Nephron progenitor cell (in vitro differentiated cells): ENCODE data around the gene RPA4.
"Not testable (repeated sequence)": the region's sequence is repeated elsewhere in the genome, so short reads cannot be mapped to it uniquely, and the experiment has no call there.

Experiments
- DNase-seq: peaks from one replicate; pipeline ENCODE4 v3.0.0; 2021
- H3K27ac Mint-ChIP-seq: 2 replicates; pipeline ENCODE4 v1.8.0; 2021; ENCODE audit warnings: mild to moderate bottlenecking, moderate library complexity, mixed read lengths
- H3K27me3 Mint-ChIP-seq: 2 replicates; pipeline ENCODE4 v1.8.0; 2021; ENCODE audit warnings: mild to moderate bottlenecking, low read depth, mixed read lengths; ENCODE audit not compliant: poor library complexity
- H3K36me3 Mint-ChIP-seq: 2 replicates; pipeline ENCODE4 v1.8.0; 2021; ENCODE audit warnings: low read depth, mixed read lengths
- H3K4me1 Mint-ChIP-seq: 2 replicates; pipeline ENCODE4 v1.8.0; 2021; ENCODE audit warnings: mixed read lengths
- H3K4me3 Mint-ChIP-seq: 2 replicates; pipeline ENCODE4 v1.8.0; 2021; ENCODE audit warnings: mild to moderate bottlenecking, moderate library complexity, mixed read lengths
- H3K9me3 Mint-ChIP-seq: 2 replicates; pipeline ENCODE4 v1.8.0; 2021; ENCODE audit warnings: mild to moderate bottlenecking, moderate library complexity, mixed read lengths
- CTCF ChIP-seq: fragments of 200-600 bp; sonication (generic); IDR thresholded peaks from 2 replicates; pipeline ENCODE4 v1.5.0; 2021; ENCODE audit warnings: antibody characterized with exemption

RPA4 gene

GRCh38 chrX:96843566-96843965 lies 40.1 kb upstream of the RPA4 start:
- Mint-ChIP-seq H3K27me3 (peaks cover 3% of the 10 kb centered on the region), H3K4me1 (peaks cover 13% of the 10 kb centered on the region), H3K4me3 (no peak overlapping the region), H3K27ac (peak overlapping the region; percentile 2), H3K36me3 (no peaks in the 10 kb centered on the region), H3K9me3 (no peaks in the 10 kb centered on the region)
- peak; percentile 26 for DNase-seq
- peak; percentile 39 for TF ChIP-seq CTCF

GRCh38 chrX:96846841-96847240 lies 36.9 kb upstream of the RPA4 start:
- no peaks in the 10 kb centered on the region for H3K36me3 Mint-ChIP-seq

GRCh38 chrX:96859422-96859821 lies 24.3 kb upstream of the RPA4 start:
- not testable (repeated sequence) for H3K4me1 Mint-ChIP-seq, H3K27me3 Mint-ChIP-seq, H3K27ac Mint-ChIP-seq, H3K36me3 Mint-ChIP-seq, H3K9me3 Mint-ChIP-seq, DNase-seq, H3K4me3 Mint-ChIP-seq

More at GRCh38 chrX:96846841-96847240, 36.9 kb upstream of the RPA4 start:
- Mint-ChIP-seq H3K27me3 (peaks cover 3% of the 10 kb centered on the region), H3K9me3 (no peaks in the 10 kb centered on the region), H3K27ac (no peak overlapping the region), H3K4me1 (peaks cover 9% of the 10 kb centered on the region), H3K4me3 (no peak overlapping the region)
- no peak for TF ChIP-seq CTCF
- DNase-seq: no peak

- no peak for TF ChIP-seq CTCF
- no peak overlapping the region for H3K4me3 Mint-ChIP-seq
- H3K4me1 Mint-ChIP-seq: no peaks in the 10 kb centered on the region
- no peaks in the 10 kb centered on the region for H3K27me3 Mint-ChIP-seq
- H3K27ac Mint-ChIP-seq: peak overlapping the region; percentile 30
- no peak for DNase-seq
- no peaks in the 10 kb centered on the region for H3K9me3 Mint-ChIP-seq
- no peaks in the 10 kb centered on the region for H3K36me3 Mint-ChIP-seq
Measured at GRCh38 chrX:96861218-96861617, 22.5 kb upstream of the RPA4 start.

- DNase-seq: no peak
- no peaks in the 10 kb centered on the region for H3K36me3 Mint-ChIP-seq
- H3K9me3 Mint-ChIP-seq: no peaks in the 10 kb centered on the region
- H3K27me3 Mint-ChIP-seq: no peaks in the 10 kb centered on the region
- H3K27ac Mint-ChIP-seq: peak overlapping the region; percentile 30
- no peaks in the 10 kb centered on the region for H3K4me1 Mint-ChIP-seq
- no peak overlapping the region for H3K4me3 Mint-ChIP-seq
- TF ChIP-seq CTCF: no peak
Measured at GRCh38 chrX:96861661-96862060, 22.0 kb upstream of the RPA4 start.

GRCh38 chrX:96884027-96884426 lies 319 bp downstream of the RPA4 start:
- TF ChIP-seq CTCF: no peak
- no peak overlapping the region for H3K27ac Mint-ChIP-seq
- no peaks in the 10 kb centered on the region for H3K4me1 Mint-ChIP-seq
- H3K4me3 Mint-ChIP-seq: no peak overlapping the region
- no peaks in the 10 kb centered on the region for H3K9me3 Mint-ChIP-seq
- peaks cover 18% of the 10 kb centered on the region for H3K36me3 Mint-ChIP-seq
- no peak for DNase-seq
- no peaks in the 10 kb centered on the region for H3K27me3 Mint-ChIP-seq
